ENCODE measurements around the gene DCHS1.

DCHS1 gene

DNA sequence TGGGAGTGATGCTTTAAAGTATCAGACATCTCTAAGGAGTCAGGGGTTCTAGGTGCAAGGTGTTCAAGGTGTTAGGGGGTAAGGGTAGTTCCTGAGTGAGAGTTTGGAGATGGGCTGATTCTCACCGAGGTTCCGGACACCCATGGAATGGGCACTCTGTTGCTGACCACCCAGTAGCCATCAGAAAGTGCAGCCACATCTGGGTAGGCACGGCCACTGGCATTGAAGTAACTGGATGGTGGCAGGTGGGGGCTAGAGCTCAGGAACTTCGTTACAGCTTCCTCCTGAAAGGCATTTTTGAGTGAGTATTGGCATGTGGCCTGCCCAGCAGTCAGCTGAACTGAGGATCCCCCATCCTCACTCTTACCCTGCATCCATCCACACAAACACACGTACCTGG is 40.6 kb downstream of the DCHS1 start:
- DNase-seq (ENCODE audit: low read depth in 3 of 3, low spot score in 1 of 3): no peak

DNA sequence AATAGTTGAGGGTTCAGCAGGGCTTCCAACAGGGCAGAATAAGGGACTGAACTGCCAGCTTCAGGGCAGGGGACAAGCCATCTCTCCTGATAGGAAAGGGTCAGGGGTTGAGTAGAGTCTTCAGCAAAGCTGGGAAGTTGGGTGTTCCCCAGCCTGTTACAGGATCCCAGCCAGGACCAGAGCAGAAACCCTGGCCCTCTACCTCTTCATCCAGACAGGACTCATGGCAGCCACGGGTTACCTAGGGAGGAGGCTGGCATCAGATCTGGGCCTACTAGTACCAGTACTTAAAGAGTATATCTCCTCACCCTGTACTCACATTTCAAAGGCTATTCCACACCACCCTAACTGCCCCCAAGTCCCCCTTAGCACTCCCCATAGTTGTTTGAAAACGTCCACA is 41.2 kb downstream of the DCHS1 start:
- DNase-seq (ENCODE audit: low read depth in 3 of 3, low spot score in 1 of 3): no peak

DNA sequence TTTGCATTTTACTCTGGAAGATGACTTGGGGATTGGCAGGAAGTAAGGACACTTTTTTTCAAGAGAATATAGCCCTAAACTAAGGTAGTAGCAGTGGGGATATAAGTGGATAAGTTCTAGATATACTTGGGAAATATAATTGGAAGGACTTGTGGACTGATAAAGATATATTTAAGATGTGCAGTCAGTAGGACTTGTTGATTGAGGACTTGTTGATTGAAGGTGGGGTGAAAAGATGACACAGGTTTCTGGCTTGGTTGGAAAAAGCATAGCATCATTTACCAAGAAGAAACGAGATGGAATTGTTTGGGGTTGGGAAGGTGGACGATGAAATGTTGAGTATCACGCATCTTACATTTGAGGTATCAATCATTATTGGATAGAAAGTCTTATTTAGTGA is 42.1 kb downstream of the DCHS1 start:
- DNase-seq (ENCODE audit: low read depth in 3 of 3, low spot score in 1 of 3): no peak

DNA sequence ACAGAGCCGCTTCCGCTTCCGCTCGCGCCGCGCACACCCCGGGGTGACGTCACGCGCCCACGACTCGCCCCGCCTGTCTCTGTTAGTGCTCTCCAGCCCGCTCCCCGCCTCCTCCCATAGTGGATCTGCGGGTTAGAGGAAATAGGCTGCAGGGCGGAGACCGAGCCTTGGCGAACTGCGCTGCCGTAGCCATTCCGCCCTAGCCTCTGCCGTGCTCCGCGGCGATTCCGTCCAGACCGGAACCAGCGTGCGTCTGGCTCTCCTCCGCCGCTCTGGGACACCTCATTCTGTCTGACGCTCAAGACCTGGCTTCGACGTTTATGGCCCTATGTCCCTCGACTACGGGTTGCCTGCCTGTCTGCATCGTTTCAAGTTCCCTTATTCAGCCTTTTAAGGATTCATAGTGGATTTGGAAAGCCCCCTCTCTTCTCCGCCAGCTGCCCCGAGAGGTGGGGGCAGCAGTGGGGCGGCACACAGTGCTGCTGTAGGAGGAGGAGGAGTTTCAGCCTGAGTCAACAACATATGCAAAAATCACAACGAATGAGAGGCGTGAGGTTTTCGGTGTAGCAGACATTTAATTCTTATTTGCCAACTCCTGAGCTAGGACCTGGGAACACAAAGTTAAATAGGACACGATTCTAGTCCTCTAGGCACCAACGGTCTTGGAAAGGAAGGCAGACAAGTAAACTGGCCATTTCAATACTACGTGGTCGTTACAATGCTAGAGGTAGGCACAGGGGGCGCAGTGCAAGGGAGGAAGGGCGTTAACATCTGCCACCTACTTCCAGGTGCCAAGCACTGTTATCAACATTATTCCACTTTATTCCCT is 43.2 kb downstream of the DCHS1 start, which contains the start of gene TAF10:
TAF10 (minus strand) TSS at position 4 of the 829 bp plus-strand sequence. CDS start 27 bp downstream, outside the sequence.
- DNase-seq (ENCODE audit: low read depth in 3 of 3, low spot score in 1 of 3): peak; percentile 80 to 94 (median 88)

DNA sequence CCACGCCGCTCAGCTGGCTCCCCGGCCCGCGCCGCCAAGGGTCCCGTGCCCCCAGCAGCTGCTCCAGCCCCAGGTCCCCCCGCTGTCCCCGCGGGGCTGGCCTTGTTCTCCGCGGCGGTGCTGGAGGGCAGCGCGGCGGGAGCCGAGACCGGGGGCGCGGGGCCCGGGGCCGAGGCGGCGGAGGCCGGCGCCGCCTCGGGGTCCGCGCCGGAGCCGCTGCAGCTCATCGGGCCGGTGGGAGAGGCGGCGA is 43.7 kb downstream of the DCHS1 start:
- no peak for DNase-seq (ENCODE audit: low read depth in 3 of 3, low spot score in 1 of 3)

DNA sequence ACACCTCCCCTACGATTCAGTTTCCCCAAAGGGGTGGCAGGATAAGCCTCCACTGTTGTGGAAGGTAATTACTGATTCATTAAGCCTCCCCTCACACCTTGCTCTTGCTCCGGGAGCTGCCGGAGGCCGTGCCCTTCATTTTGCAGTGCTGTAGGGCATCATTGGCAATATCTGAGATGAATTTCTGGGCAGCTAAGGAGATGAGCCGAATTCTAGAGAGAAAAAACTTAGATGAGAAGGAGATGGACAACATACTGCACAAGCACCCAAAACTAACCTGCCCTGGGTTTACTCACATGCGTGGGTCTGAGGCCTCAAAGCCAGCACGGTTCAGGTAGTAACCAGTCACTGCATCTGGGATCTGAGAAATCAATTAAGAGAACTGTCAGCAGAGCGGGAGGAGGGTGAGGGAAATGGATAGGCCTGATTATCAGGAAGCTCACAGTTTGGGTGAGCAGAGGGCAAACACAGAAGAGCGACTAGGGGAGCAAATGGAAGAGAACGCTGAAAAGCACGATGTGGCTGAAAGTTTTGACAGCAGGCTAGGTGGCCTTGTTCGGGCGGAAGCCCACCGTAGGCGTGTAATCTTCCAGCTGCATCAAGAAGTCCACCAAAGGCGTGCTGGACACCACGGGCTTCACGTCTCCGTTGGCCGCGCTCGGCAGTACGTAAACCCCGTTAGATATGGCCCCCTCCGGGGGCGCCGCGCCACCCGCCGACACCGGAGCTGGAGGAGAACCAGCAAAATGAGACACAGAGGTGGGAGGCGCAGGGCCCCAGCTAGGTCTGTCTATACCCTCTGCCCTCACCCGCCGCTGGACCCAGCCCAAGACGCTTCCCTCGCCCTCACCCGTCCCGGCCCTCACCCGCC is 44.3 kb downstream of the DCHS1 start:
- DNase-seq (ENCODE audit: low read depth in 3 of 3, low spot score in 1 of 3): no peak

DNA sequence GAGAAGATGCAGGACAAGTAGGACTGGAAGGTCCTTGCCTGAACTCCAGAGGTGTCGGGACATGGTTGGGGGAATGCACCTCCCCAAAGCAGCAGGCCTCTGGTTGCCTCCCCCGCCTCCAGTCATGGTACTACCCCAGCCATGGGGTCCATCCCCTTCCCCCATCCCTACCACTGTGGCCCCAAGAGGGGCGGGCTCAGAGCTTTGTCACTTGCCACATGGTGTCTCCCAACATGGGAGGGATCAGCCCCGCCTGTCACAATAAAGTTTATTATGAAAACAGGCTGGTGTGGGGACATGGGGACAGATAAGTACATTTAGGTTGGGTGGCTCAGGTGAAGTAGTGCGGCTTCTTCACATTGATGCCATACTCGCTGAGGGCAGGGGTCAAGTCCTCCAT is 45.0 kb downstream of the DCHS1 start:
- DNase-seq (ENCODE audit: low read depth in 3 of 3, low spot score in 1 of 3): no peak

DNA sequence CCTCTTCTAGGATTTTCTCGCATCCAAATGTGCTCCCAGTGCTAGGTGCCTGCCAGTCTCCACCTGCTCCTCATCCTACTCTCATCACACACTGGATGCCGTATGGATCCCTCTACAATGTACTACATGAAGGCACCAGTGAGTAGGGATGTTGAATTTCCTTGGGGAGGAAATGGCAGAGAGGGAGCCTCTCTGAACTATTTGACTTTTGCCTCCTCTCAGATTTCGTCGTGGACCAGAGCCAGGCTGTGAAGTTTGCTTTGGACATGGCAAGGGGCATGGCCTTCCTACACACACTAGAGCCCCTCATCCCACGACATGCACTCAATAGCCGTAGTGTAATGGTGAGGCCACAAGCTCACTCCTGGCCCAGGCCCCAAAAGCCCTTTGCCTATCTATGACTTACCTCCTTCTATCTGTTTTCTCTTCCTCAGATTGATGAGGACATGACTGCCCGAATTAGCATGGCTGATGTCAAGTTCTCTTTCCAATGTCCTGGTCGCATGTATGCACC is 46.0 kb downstream of the DCHS1 start:
- no peak for DNase-seq (ENCODE audit: low read depth in 3 of 3, low spot score in 1 of 3)

DNA sequence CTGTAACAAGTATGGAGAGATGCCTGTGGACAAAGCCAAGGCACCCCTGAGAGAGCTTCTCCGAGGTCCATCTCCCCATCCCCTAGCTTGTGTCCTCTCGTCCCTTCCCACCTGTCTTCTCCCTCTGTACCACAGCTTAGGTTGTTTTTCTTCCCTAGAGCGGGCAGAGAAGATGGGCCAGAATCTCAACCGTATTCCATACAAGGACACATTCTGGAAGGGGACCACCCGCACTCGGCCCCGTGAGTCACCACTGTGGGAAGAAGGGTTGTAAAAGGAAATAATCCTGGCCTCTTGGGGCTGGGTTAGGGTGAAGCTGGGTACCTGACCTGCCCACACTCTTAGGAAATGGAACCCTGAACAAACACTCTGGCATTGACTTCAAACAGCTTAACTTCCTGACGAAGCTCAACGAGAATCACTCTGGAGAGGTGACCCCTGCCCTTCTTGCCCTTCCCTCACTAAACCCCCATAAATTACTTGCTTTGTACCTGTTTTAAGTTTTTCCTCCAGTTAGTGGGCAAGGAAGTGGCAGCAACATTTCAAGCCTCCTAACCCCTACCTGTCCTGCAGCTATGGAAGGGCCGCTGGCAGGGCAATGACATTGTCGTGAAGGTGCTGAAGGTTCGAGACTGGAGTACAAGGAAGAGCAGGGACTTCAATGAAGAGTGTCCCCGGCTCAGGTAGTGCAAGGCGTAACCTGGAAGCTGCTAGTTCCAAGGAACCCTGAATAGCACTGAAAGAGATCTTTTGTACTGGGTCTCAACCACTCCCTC is 46.7 kb downstream of the DCHS1 start:
- DNase-seq (ENCODE audit: low read depth in 3 of 3, low spot score in 1 of 3): no peak

DNA sequence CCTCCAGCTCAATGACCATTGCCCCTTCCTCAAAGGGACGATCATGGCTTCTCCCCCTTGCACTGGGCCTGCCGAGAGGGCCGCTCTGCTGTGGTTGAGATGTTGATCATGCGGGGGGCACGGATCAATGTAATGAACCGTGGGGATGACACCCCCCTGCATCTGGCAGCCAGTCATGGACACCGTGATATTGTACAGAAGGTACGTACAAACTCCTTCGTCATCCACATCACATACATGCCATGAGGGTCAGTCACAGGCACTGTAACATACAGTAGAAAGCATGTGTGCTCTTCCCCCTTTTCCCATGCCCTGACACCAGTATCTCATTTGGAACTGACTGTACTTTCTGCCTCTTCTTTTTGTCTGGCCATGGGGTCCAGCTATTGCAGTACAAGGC is 47.6 kb downstream of the DCHS1 start:
- DNase-seq (ENCODE audit: low read depth in 3 of 3, low spot score in 1 of 3): no peak

DNA sequence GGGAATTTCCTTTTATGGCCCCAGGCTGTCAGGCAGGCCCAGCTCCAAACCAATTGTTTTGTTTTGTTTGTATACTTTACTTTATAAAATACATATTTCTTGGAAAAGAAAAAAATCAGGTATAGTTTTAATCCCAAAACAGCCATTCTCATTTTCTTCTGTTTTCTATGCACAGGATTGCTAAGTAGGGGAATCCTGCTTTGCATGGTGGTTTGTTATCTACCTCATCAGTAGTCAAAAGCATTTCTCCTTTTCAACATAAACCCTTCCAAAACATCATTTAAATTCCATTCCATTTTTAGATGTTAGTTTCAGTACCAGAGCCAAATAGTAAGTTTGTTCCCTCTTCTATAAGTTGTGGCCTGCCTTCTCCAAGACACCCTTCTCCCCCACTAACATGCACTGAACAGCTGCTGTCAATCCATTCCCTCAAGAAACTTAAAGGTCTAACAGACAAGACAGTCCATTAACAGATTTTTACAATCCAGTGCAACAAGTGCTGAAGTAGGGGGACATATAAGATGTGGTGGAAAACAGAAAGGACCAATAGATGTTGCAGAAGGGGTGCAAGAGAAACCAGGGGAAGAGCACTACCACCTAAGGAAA is 48.3 kb downstream of the DCHS1 start:
- no peak for DNase-seq (ENCODE audit: low read depth in 3 of 3, low spot score in 1 of 3)

DNA sequence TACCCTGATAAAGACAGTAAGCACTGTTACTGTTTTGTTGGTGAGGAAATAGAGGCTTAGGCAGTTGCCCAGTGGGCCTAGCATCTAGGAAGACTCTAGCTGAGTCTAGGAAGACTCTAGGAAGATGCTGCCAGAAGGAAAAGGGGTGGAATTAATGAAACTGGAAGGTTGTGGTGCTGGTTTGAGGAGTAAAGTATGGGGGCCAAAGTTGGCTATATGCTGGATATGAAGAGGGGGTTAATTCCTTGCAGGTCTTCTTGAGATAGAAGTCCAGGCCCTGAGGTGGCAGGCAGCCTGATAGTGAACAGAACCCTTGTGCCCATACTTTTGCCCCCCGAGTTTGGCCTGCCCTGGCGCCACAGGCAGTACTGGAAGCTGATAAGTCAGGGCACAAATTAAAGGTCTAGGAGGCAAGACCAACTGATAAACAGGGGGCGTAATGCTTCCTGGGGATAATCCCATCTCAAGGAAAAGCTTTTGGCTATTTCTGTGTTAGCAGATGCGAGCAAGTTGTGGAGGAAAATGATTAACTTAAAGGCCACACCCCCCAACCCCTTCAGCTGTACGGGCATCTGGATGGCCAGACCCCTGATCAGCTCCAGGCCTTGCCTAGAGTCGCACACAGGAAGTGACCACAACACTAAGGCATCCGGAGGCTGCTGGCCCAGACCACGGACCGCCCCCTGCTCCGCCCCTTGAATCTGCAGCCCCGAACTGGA is 49.0 kb downstream of the DCHS1 start:
- DNase-seq (ENCODE audit: low read depth in 3 of 3, low spot score in 1 of 3): no peak

DNA sequence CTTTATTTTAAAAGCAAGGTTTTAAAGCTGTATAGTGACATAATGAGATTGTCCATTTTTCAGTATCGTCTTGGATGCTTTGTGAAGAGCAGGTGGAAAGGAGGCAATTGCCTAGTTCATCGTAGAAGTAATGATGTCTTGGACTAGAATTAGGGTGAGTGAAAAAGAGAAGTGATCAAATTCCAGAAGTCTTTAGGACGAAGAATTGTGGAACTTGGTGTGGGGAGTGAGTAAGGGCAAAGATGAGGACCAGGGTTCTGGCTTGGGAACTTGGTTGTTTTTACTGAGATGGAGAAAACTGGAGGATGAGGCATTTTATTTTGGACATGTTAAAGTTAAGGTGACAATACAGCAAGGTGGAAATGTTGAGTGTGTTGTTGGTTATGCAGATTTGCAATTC is 50.8 kb downstream of the DCHS1 start:
- DNase-seq (ENCODE audit: low read depth in 3 of 3, low spot score in 1 of 3): no peak

DNA sequence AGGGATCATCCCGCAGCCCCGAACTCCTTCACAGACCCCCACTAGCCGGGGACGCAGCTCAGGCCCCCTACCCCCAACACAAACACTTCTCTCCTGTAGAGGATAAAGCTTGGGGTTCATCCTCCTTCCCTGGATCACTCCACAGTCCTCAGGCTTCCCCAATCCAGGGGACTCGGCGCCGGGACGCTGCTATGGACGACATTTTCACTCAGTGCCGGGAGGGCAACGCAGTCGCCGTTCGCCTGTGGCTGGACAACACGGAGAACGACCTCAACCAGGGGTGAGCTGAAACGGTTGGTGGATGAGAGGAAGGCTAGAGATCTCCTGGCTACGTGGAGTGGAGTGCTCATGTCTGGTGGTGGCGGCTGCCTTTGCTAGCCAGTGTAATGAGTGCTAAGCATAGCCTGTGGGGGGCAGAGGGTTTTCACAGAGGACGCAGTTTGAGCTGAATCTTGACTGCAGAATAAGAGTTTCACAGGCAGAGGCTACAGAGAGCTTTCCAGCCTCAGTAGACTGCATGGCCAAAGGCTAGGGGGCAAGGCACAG is 51.5 kb downstream of the DCHS1 start:
- no peak for DNase-seq (ENCODE audit: low read depth in 3 of 3, low spot score in 1 of 3)

DNA sequence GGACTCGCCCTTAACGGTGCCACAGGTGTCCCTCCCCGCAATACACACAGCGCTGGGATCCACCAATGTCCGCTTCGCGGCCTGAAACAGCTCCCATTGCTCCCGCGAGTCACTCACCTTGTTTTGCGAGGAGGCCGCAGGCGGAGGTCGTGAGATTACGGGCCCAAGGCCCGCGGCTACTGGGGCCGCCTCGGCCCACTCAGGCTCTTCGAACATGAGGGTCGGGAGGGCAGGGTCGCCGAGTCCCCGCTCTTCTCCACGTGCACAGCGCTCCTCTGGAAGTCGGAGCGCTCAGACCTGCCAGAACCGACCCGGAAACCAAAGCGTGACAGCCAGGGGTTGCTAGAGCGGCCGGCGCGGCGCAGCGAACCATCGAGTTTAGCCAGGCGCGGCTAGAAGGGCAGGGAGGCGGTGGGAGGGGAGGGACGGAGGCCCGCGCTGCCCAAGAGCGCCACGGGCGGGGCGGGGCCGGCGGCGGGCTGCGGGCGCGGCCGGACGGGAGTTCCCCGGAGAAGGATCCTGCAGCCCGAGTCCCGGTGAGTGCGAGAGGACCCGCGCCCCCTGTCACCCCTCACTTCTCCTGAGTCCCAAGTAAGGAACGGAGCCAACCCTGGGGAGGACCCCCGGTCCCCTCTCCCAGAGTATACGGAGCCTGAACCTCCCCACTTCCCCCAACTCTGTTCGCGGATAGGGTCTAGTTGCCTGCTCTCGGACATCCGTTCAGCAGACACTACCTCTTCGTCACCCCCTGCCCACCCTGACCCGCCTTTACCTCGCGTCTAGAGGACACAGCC is 52.1 kb downstream of the DCHS1 start, which contains the start of the genes ILK and RRP8:
ILK (plus strand) TSS at position 488 of the 794 bp plus-strand sequence. CDS start 498 bp downstream, outside the sequence.
RRP8 (minus strand) TSS at position 330 of the 794 bp plus-strand sequence; CDS start at position 216, 114 bp downstream.
- peak; percentile 63 to 71 (median 71) for DNase-seq (ENCODE audit: low read depth in 3 of 3, low spot score in 1 of 3)

DNA sequence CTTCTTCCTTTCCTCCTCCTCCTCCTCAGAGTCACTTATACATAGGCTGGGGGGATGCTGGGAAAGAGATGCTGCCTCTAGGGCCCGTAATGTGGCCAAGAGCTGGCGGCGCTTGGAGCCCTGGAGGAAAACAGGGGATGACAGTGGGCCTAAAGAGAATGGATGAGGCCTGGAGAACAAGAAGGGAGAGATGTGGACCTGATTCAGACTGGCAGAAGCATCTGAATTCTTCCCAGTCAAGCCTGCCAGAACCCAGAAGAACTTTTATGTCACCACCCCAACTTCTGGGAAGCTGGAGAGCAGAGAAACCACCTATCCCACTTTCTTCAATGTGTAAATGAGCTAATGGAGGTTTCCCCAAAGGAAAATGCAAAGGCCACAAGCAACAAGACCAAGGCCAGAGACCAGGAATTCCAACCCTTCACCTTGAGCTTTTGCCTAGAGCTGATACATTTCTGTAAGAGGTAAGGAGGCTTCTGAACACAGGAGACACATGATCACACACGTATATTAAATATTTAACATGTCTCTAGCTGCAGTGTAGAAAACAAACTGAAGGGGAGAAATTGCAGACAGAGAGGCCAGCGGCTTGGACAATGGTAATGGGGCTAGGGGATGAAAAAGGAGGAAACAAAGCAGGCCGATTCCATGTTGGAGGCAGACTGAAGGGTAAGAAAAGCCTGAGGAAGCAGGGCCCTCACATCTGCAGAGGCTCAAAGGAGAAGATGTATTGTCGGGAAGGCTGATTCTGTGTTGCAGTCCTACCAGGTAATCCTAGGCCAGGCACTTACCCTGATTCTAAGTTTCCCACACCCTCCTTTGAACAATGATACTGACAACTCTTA is 53.3 kb downstream of the DCHS1 start:
- DNase-seq (ENCODE audit: low read depth in 3 of 3, low spot score in 1 of 3): no peak

DNA sequence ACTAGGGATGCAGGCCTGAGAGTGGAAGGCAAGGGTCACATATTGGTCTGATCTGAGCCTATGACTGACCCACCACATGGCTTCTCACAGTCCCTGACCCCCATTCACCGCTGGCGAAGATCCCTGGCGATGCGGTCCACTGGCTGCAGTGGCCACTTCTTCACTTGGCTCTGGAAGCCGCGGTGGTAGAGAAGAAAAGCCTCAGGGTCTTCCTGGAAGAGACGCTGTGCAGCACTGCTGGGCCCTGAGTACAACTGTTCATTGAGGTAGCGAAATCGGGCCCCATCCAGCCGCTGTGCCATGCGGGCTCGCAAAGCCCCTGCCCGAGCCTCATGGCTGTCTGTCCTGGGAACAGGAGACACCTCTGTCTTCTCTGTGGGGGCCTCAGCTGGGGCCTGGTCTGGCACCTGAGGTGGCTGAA is 54.6 kb downstream of the DCHS1 start:
- DNase-seq (ENCODE audit: low read depth in 3 of 3, low spot score in 1 of 3): no peak

DNA sequence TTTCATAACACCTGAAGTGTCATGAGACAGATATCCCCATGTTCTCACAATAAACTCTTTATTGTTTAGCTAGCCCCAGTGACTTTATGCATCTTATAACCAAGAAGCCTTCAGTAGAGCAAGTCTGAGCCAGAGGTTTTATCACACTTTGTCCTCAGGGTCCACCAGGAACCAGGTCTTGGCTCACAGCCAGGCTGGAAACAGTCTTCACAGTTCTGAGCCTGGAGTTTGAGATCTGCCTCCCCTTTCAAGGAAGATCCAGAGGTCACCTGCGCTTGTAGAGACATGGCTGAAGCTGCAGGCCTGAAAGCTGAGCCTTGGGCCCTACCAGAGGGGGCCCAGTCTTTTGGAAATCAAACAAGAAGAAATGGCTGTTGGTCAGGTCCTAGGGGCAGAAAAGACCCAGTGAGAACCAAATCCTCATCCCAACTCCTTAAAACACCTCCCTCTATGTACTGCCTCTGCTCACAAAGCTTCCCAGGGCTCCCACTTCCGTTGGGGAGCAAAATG is 55.7 kb downstream of the DCHS1 start:
- no peak for DNase-seq (ENCODE audit: low read depth in 3 of 3, low spot score in 1 of 3)

Measured in stimulated activated CD4-positive, alpha-beta T cell treated with anti-CD3 and anti-CD28 coated beads, TNF-alpha, amount 100 ng/mL, for 1 hour (primary cell).